CD4-positive, alpha-beta T cell treated with Interleukin-2 at 100 ng/mL for 4 hours (primary cell): ENCODE results near the gene INHBB.

Experiments used
- DNase-seq: peaks from one replicate; pipeline ENCODE4 v3.0.0-alpha.2; 2020; ENCODE audit warnings: low spot score

Gene INHBB

GRCh38 chr2:120358734-120359465 lies 13.0 kb downstream of the INHBB start:
- no peak for DNase-seq

GRCh38 chr2:120360307-120360855 lies 14.4 kb downstream of the INHBB start:
- no peak for DNase-seq

- no peak for DNase-seq
These were observed 17.0 kb downstream of the INHBB start for GRCh38 chr2:120362926-120363325.

- DNase-seq = no peak
These were observed 19.4 kb downstream of the INHBB start for GRCh38 chr2:120365236-120365793.

GRCh38 chr2:120366698-120367097 lies 20.8 kb downstream of the INHBB start:
- DNase-seq = no peak

GRCh38 chr2:120367221-120367620 lies 21.3 kb downstream of the INHBB start:
- DNase-seq = no peak

GRCh38 chr2:120367649-120368048 lies 21.7 kb downstream of the INHBB start:
- no peak for DNase-seq

- no peak for DNase-seq
These were observed 22.1 kb downstream of the INHBB start for GRCh38 chr2:120368086-120368485.

- no peak for DNase-seq
These were observed 23.3 kb downstream of the INHBB start for GRCh38 chr2:120369250-120369649.

- DNase-seq = no peak
These were observed 26.2 kb downstream of the INHBB start for GRCh38 chr2:120371969-120372625.

GRCh38 chr2:120372816-120373215 lies 26.9 kb downstream of the INHBB start:
- DNase-seq = no peak

GRCh38 chr2:120373424-120373823 lies 27.5 kb downstream of the INHBB start:
- no peak for DNase-seq

- no peak for DNase-seq
These were observed 28.9 kb downstream of the INHBB start for GRCh38 chr2:120374821-120375220.

- no peak for DNase-seq
These were observed 29.5 kb downstream of the INHBB start for GRCh38 chr2:120375251-120376020.

GRCh38 chr2:120376101-120376500 lies 30.2 kb downstream of the INHBB start:
- no peak for DNase-seq

GRCh38 chr2:120376679-120377640 lies 31.0 kb downstream of the INHBB start:
- DNase-seq = no peak

- no peak for DNase-seq
These were observed 32.7 kb downstream of the INHBB start for GRCh38 chr2:120378605-120379004.

- no peak for DNase-seq
These were observed 34.3 kb downstream of the INHBB start for GRCh38 chr2:120379916-120380893.

- no peak for DNase-seq
These were observed 35.3 kb downstream of the INHBB start for GRCh38 chr2:120381192-120381591.

- DNase-seq = no peak
These were observed 35.7 kb downstream of the INHBB start for GRCh38 chr2:120381661-120382060.
